Upper lobe of right lung (tissue), 1 donor: ENCODE measurements around the gene WIZ. TPM values are rescaled to one million over a fixed set of nuclear protein-coding genes. Genes with fewer than 3 reads are reported as not detected.
A peak's percentile ranks its signal among the peaks of the same experiment; 100 is the strongest.
"Not testable (repeated sequence)": the region's sequence is repeated elsewhere in the genome, so short reads cannot be mapped to it uniquely, and the experiment has no call there.

ENCODE experiments used
- ATAC-seq: fragments of 200-7000 bp; cut with Tn5 transposase; one replicate; pipeline ENCODE4 v1.9.1; 2020; ENCODE audit warnings: mild to moderate bottlenecking, moderate library complexity
- DNase-seq: peaks from one replicate; pipeline ENCODE4 v3.0.0-alpha.2; 2020
- H3K27ac ChIP-seq: fragments of 200-600 bp; one replicate; pipeline ENCODE4 v1.8.0; 2022
- H3K27me3 ChIP-seq: fragments of 200-600 bp; one replicate; pipeline ENCODE4 v1.8.0; 2022; ENCODE audit warnings: mild to moderate bottlenecking
- H3K36me3 ChIP-seq: fragments of 200-600 bp; one replicate; pipeline ENCODE4 v1.8.0; 2022
- H3K4me1 ChIP-seq: fragments of 200-600 bp; one replicate; pipeline ENCODE4 v1.8.0; 2022
- H3K4me3 ChIP-seq: fragments of 200-600 bp; one replicate; pipeline ENCODE4 v1.8.0; 2022; ENCODE audit warnings: mild to moderate bottlenecking
- H3K9me3 ChIP-seq: fragments of 200-600 bp; one replicate; pipeline ENCODE4 v1.8.0; 2022
- CTCF ChIP-seq: fragments of 200-600 bp; IDR thresholded peaks from one replicate; pipeline ENCODE4 v1.8.0; 2022; ENCODE audit warnings: antibody characterized with exemption
- intact Hi-C: fragments of 100-400 bp; cut with DNase I; formaldehyde crosslinking; loops from one replicate; pipeline ENCODE4 v1.11.0; 2022
- total RNA-seq: library from RNA; stranded (reverse); fragmentation: NEBNext Ultra II Directional; extraction: Animal tissue kit (Norgen Biotek cat#: 25700); gene quantifications from one replicate; pipeline ENCODE4 v1.2.1, GENCODE V29; 2021
- donor health status: DM: no; HTN: yes; CAD: no; lungs with severe emphysema.

WIZ gene
- total RNA-seq, 1 donor from 2014 or later: 30.9 TPM

DNA sequence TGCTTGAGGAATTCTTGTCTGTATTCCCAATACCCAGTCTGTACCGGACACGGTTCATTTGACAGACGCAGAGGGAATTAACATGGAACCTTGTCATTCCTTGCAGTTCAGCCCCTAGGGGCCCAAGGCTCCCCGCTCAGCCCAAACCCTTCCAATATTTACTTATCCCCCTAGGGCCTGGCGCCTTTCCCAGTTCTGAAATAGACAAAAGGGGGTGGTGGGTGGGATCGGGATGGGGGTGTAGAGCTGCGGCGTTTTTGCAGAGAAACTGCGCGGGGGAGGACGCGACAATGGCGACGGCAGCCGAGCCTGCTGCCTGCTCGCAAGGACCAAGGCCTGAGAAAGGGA, 31.6 kb downstream of the WIZ start:
- H3K4me1 ChIP-seq: peaks cover 36% of the 10 kb centered on the region
- H3K9me3 ChIP-seq: no peaks in the 10 kb centered on the region
- H3K27ac ChIP-seq: peak overlapping the region; percentile 91
- intact Hi-C loops: no loop called here
- H3K4me3 ChIP-seq: peak overlapping the region; percentile 100
- TF ChIP-seq CTCF: no peak
- no peaks in the 10 kb centered on the region for H3K27me3 ChIP-seq
- peaks cover 17% of the 10 kb centered on the region for H3K36me3 ChIP-seq
- DNase-seq (no peak), ATAC-seq (no peak)

DNA sequence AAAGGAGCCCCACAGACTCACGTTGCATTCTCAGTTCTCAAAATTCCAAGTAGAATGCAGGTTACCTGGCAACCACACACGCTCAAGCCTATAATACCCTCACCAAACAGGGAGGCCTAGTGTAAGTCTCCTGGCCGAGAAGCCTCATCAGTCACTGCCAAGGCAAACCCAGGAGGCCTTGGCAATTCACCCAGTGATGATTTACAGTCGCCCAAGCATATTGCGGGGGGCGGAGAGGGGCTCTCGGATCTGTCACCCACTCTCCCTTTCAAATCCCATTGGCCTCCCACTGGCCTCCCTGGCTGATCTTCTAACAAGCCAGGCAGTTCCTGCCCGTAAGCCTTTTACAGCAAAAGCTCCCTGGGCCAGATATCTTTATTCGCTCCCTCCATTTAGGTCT, 32.1 kb downstream of the WIZ start:
- no peaks in the 10 kb centered on the region for H3K27me3 ChIP-seq
- intact Hi-C loops: no loop called here
- peaks cover 41% of the 10 kb centered on the region for H3K4me1 ChIP-seq
- H3K36me3 ChIP-seq: peaks cover 12% of the 10 kb centered on the region
- no peaks in the 10 kb centered on the region for H3K9me3 ChIP-seq
- H3K27ac ChIP-seq: peak overlapping the region; percentile 91
- no peak for ATAC-seq
- no peak for TF ChIP-seq CTCF
- no peak for DNase-seq
- H3K4me3 ChIP-seq: peak overlapping the region; percentile 100

DNA sequence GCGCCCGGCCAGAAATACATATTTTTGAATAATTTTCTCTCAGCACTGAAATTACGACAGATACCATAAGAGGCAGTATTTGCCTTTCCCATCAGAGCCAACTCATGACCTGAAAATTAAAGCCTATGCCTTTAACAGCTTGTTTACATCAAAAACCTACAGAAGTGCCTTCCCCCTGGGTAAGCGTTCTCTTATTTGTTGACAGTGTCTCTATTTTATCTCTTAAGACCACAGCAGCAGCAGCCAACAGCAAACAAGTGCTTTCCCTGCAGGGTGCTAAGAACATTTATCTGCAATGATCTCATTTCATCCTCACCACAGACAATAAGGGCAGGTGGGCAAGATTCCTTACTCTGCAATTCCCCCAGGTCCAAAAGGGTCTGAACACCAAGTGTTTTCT, 36.9 kb downstream of the WIZ start:
- H3K27me3 ChIP-seq: no peaks in the 10 kb centered on the region
- H3K36me3 ChIP-seq: peaks cover 30% of the 10 kb centered on the region
- TF ChIP-seq CTCF: no peak
- no peak overlapping the region for H3K4me3 ChIP-seq
- no peak overlapping the region for H3K27ac ChIP-seq
- DNase-seq (no peak), ATAC-seq (no peak)
- H3K9me3 ChIP-seq: no peaks in the 10 kb centered on the region
- peaks cover 50% of the 10 kb centered on the region for H3K4me1 ChIP-seq
- intact Hi-C loops: no loop called here

DNA sequence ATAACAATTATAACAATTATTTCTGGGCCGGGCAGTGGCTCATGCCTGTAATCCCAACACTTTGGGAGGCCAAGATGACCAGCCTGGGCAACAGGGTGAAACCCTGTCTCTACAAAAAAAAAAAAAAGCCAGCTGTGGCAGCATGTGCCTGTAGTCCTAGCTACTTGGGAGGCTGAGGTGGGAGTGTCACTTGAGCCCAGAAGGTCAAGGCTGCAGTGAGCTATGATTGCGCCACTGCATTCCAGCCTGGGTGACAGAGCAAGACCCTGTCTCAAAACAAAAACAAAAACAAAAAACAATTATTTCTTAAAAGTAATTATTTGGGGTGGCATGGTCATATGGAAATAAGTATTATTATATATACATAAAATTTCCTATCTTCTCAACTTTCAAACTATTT, 38.4 kb downstream of the WIZ start:
- ATAC-seq, H3K27me3 ChIP-seq, H3K9me3 ChIP-seq, intact Hi-C loops, H3K27ac ChIP-seq, H3K4me3 ChIP-seq: not testable (repeated sequence)
- peaks cover 40% of the 10 kb centered on the region for H3K4me1 ChIP-seq
- peak; percentile 45 for DNase-seq
- H3K36me3 ChIP-seq: peaks cover 34% of the 10 kb centered on the region

GRCh38 chr19:15404780-15405211, 45.0 kb downstream of the WIZ start:
- Histone ChIP-seq H3K27me3 (no peaks in the 10 kb centered on the region), H3K36me3 (peaks cover 64% of the 10 kb centered on the region), H3K27ac (no peak overlapping the region), H3K9me3 (no peaks in the 10 kb centered on the region), H3K4me3 (no peak overlapping the region), H3K4me1 (peaks cover 23% of the 10 kb centered on the region)
- no peak for TF ChIP-seq CTCF
- intact Hi-C loops: no loop called here
- DNase-seq (no peak), ATAC-seq (no peak)

DNA sequence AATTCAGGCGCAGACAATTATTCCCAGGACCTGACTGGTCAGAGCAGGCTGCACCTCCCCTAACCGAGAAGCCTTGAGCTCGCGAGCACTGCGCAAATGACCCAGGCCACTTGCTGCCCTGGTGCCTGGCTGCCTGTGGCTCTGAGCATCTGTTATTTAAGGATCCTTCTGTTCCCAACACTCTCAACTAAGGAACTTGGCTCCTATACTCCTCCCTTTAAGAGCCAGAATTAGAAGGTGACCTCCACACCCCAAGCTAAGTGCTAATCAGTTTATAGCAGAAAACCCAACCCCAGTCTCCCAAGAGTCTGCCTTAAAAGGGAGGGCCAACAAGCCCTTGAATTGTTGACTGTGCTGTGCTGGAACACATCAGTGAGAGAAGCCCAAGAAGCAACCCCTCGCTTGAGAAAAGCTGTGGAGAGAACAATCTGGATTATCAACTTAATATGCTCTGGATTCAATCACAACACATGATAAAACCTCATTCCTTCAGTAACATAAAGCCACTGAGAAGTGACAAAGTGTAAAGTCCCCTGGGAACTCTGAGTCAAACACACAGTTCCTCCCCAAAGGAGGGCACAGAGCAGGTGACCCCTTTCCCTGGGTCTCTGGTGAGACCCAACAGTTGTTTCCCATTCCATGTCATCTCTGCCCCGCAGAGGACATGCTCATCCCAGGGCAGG, 45.5 kb downstream of the WIZ start:
- DNase-seq (no peak), ATAC-seq (peak; percentile 64)
- intact Hi-C loops: no loop called here
- no peak overlapping the region for H3K4me3 ChIP-seq
- H3K4me1 ChIP-seq: peaks cover 23% of the 10 kb centered on the region
- H3K9me3 ChIP-seq: no peaks in the 10 kb centered on the region
- TF ChIP-seq CTCF: no peak
- H3K36me3 ChIP-seq: peaks cover 64% of the 10 kb centered on the region
- H3K27ac ChIP-seq: no peak overlapping the region
- no peaks in the 10 kb centered on the region for H3K27me3 ChIP-seq
